Thoracic aorta (tissue), 2 donors: ENCODE results near the gene SPNS1. TPM values are rescaled to one million over a fixed set of nuclear protein-coding genes. Genes with fewer than 3 reads are reported as not detected.
"Not testable (repeated sequence)": the region's sequence is repeated elsewhere in the genome, so short reads cannot be mapped to it uniquely, and the experiment has no call there.

Experiments used
- ATAC-seq: fragments of 150-250 bp; one replicate; pipeline ENCODE4 v1.8.0; 2017; ENCODE audit warnings: low read depth; ENCODE audit not compliant: insufficient number of reproducible peaks, low FRiP score
- DNase-seq: peaks from one replicate; pipeline ENCODE4 v3.0.0-alpha.2; 2020; ENCODE audit warnings: low spot score
- H3K27ac ChIP-seq, 2 donors: fragments of 200-600 bp; sonication (generic); 1 replicate in 1 of 2; 2 replicates in 1 of 2; pipeline ENCODE4 v1.5.1; 2016; ENCODE audit warnings: mild to moderate bottlenecking in 2 of 2, moderate library complexity in 2 of 2
- H3K27me3 ChIP-seq: fragments of 200-600 bp; sonication (generic); replicated peaks from 2 replicates; pipeline ENCODE4 v1.6.0; 2016; ENCODE audit warnings: mild to moderate bottlenecking; ENCODE audit not compliant: insufficient read depth
- H3K36me3 ChIP-seq: fragments of 200-600 bp; sonication (generic); one replicate; pipeline ENCODE4 v1.5.1; 2016
- H3K4me1 ChIP-seq, 2 donors: fragments of 200-600 bp; sonication (generic); 1 replicate in 1 of 2; 2 replicates in 1 of 2; pipeline versions ENCODE4 v1.5.1 to v1.6.0; 2016; ENCODE audit warnings: low read depth in 2 of 2, mild to moderate bottlenecking in 1 of 2; ENCODE audit not compliant: control insufficient read depth in 1 of 2
- H3K4me3 ChIP-seq: fragments of 200-600 bp; sonication (generic); 2 replicates; pipeline ENCODE4 v1.5.1; 2016; ENCODE audit warnings: mild to moderate bottlenecking
- H3K9me3 ChIP-seq: fragments of 200-600 bp; sonication (generic); 2 replicates; pipeline ENCODE4 v1.5.1; 2016
- CTCF ChIP-seq: fragments of 200-600 bp; sonication (generic); IDR thresholded peaks from one replicate; pipeline ENCODE4 v1.5.1; 2019; ENCODE audit warnings: antibody characterized with exemption
- total RNA-seq, 2 donors: library from RNA; depleted of rRNA; stranded (reverse); fragments of >200 nt; gene quantifications; one replicate each; pipeline versions ENCODE4 v1.1.0 to v1.2.3, GENCODE V29; 2016

SPNS1 gene
- total RNA-seq, 2 donors from 2014 or later = 21.9 to 36.6 TPM

GRCh38 chr16:28958836-28959235 is 15.7 kb upstream of the SPNS1 start:
- Histone ChIP-seq H3K27me3 (no peaks in the 10 kb centered on the region), H3K27ac (no peak overlapping the region), H3K9me3 (no peaks in the 10 kb centered on the region), H3K4me3 (no peak overlapping the region), H3K4me1 (no peaks in the 10 kb centered on the region), H3K36me3 (peaks cover 52% of the 10 kb centered on the region)
- ATAC-seq (no peak), DNase-seq (no peak)
- no peak for TF ChIP-seq CTCF

GRCh38 chr16:28964072-28964471 is 10.5 kb upstream of the SPNS1 start:
- no peak for ATAC-seq
- Histone ChIP-seq H3K36me3 (peaks cover 30% of the 10 kb centered on the region), H3K9me3 (no peaks in the 10 kb centered on the region), H3K27ac (no peak overlapping the region), H3K27me3 (no peaks in the 10 kb centered on the region), H3K4me3 (no peak overlapping the region), H3K4me1 (no peaks in the 10 kb centered on the region)
- DNase-seq = no peak
- no peak for TF ChIP-seq CTCF

- no peak for TF ChIP-seq CTCF
- H3K27me3 ChIP-seq = no peaks in the 10 kb centered on the region
- DNase-seq = no peak
- H3K4me3 ChIP-seq = no peak overlapping the region
- no peaks in the 10 kb centered on the region for H3K4me1 ChIP-seq
- no peak overlapping the region for H3K27ac ChIP-seq
- peaks cover 29% of the 10 kb centered on the region for H3K36me3 ChIP-seq
- no peaks in the 10 kb centered on the region for H3K9me3 ChIP-seq
- no peak for ATAC-seq
Observed at GRCh38 chr16:28964496-28964895, 10.1 kb upstream of the SPNS1 start.

GRCh38 chr16:28967156-28967555 is 7.4 kb upstream of the SPNS1 start:
- H3K4me3 ChIP-seq = no peak overlapping the region
- H3K27me3 ChIP-seq = no peaks in the 10 kb centered on the region
- H3K36me3 ChIP-seq = peaks cover 21% of the 10 kb centered on the region
- no peaks in the 10 kb centered on the region for H3K9me3 ChIP-seq
- H3K27ac ChIP-seq = no peak overlapping the region
- no peak for ATAC-seq
- H3K4me1 ChIP-seq = no peaks in the 10 kb centered on the region
- TF ChIP-seq CTCF = no peak
- no peak for DNase-seq

- not testable (repeated sequence) for H3K4me1 ChIP-seq, ATAC-seq, H3K36me3 ChIP-seq, DNase-seq, H3K4me3 ChIP-seq, H3K27ac ChIP-seq, H3K9me3 ChIP-seq, H3K27me3 ChIP-seq
Observed at GRCh38 chr16:28969696-28970095, 4.9 kb upstream of the SPNS1 start.

GRCh38 chr16:28974007-28974436 is 556 bp upstream of the SPNS1 start:
- peak; percentile 43 for TF ChIP-seq CTCF
- Histone ChIP-seq H3K4me3 (peak overlapping the region; percentile 84), H3K36me3 (no peaks in the 10 kb centered on the region), H3K4me1 (peaks cover 8 to 12% of the 10 kb centered on the region in 2 donors), H3K9me3 (no peaks in the 10 kb centered on the region), H3K27me3 (no peaks in the 10 kb centered on the region), H3K27ac (peak overlapping the region; percentile 78 to 79)
- DNase-seq = no peak
- ATAC-seq = no peak
